Right atrium auricular region (tissue), 2 donors: ENCODE data around the gene HCFC2. TPM values are rescaled to one million over a fixed set of nuclear protein-coding genes. Genes with fewer than 3 reads are reported as not detected.

Experiments
- DNase-seq: peaks from one replicate; pipeline ENCODE4 v3.0.0-alpha.2; 2019; ENCODE audit warnings: low spot score
- H3K27ac ChIP-seq, 2 donors: fragments of 200-600 bp; sonication (generic); 1 replicate in 1 of 2; 2 replicates in 1 of 2; pipeline ENCODE4 v1.5.1; 2016 to 2019
- H3K27me3 ChIP-seq, 2 donors: fragments of 200-600 bp; sonication (generic); one replicate each; pipeline versions ENCODE4 v1.5.1 to v1.6.0; 2017 to 2019
- H3K36me3 ChIP-seq: fragments of 200-600 bp; sonication (generic); one replicate; pipeline ENCODE4 v1.5.1; 2016
- H3K4me1 ChIP-seq, 2 donors: fragments of 200-600 bp; sonication (generic); one replicate each; pipeline versions ENCODE4 v1.5.1 to v1.6.0; 2017 to 2019
- H3K4me3 ChIP-seq, 2 donors: fragments of 200-600 bp; sonication (generic); 1 replicate in 1 of 2; 2 replicates in 1 of 2; pipeline ENCODE4 v1.5.1; 2017 to 2019; ENCODE audit warnings: mild to moderate bottlenecking in 1 of 2, moderate library complexity in 1 of 2
- H3K9me3 ChIP-seq, 2 donors: fragments of 200-600 bp; sonication (generic); one replicate each; pipeline ENCODE4 v1.5.1; 2019
- CTCF ChIP-seq, 2 donors: fragments of 200-600 bp; sonication (generic); IDR thresholded peaks; one replicate each; pipeline ENCODE4 v1.5.1; 2019; ENCODE audit warnings: antibody characterized with exemption in 2 of 2
- total RNA-seq, 2 donors: library from RNA; depleted of rRNA; stranded (reverse); fragments of >200 nt; gene quantifications; one replicate each; pipeline ENCODE4 v1.1.0, GENCODE V29; 2016

The HCFC2 gene
- total RNA-seq, 2 donors from 2014 or later: 6.4 to 8.1 TPM

GRCh38 chr12:104048162-104048561 is 16.2 kb upstream of the HCFC2 start:
- H3K4me1 ChIP-seq: peaks cover 0 to 32% of the 10 kb centered on the region in 2 donors
- no peak overlapping the region for H3K27ac ChIP-seq
- H3K36me3 ChIP-seq: no peaks in the 10 kb centered on the region
- no peaks in the 10 kb centered on the region for H3K9me3 ChIP-seq
- no peak for DNase-seq
- H3K27me3 ChIP-seq: no peaks in the 10 kb centered on the region
- no peak for TF ChIP-seq CTCF (IDR thresholded peaks at IDR 0.05)
- H3K4me3 ChIP-seq: peak overlapping the region in 1 of 2 donors; percentile 53

- no peak overlapping the region for H3K27ac ChIP-seq
- DNase-seq: no peak
- H3K4me1 ChIP-seq: peaks cover 0 to 32% of the 10 kb centered on the region in 2 donors
These were observed 15.5 kb upstream of the HCFC2 start for GRCh38 chr12:104048811-104049210.

GRCh38 chr12:104049278-104049902 is 14.9 kb upstream of the HCFC2 start:
- H3K4me1 ChIP-seq: peaks cover 0 to 32% of the 10 kb centered on the region in 2 donors
- no peaks in the 10 kb centered on the region for H3K36me3 ChIP-seq
- H3K27me3 ChIP-seq: no peaks in the 10 kb centered on the region
- H3K4me3 ChIP-seq: peak overlapping the region; percentile 35 to 53
- no peaks in the 10 kb centered on the region for H3K9me3 ChIP-seq
- TF ChIP-seq CTCF (IDR thresholded peaks at IDR 0.05): no peak
- H3K27ac ChIP-seq: peak overlapping the region; percentile 48 to 58
- no peak for DNase-seq

More at GRCh38 chr12:104048811-104049210, 15.5 kb upstream of the HCFC2 start:
- H3K9me3 ChIP-seq: no peaks in the 10 kb centered on the region
- no peak for TF ChIP-seq CTCF (IDR thresholded peaks at IDR 0.05)
- H3K4me3 ChIP-seq: peak overlapping the region in 1 of 2 donors; percentile 53
- no peaks in the 10 kb centered on the region for H3K27me3 ChIP-seq
- no peaks in the 10 kb centered on the region for H3K36me3 ChIP-seq

DNA sequence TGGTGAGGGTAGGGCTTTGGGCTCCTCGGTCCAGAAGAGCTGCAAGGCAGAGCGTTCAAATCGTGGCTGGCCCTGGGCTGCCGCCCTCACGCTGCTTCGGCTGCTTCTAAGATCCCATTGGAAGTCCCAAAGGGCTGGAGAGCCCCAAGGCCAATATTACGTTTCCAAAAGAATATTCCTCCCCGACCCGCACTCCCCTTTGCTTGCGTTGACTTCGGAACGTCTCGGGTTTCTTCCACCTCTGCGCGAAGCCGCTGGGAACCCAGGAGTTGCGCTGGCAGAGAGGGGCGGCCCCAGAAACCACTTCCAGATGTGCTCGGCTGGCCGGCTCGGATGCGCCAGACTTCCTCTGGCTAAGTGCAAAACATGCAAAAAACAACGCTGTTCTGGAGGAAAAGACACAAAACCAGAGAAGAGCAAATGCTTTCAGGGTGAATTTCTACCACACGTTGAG is 14.4 kb upstream of the HCFC2 start, which contains the start of gene GLT8D2:
Gene GLT8D2, minus strand, starts transcription at position 285 of the 454 bp plus-strand sequence. CDS start 30,539 bp downstream, outside the sequence.
- H3K27ac ChIP-seq: peak within 1 kb of the TSS; percentile 48 to 58
- H3K4me1 ChIP-seq: peaks cover 0 to 31% of the 10 kb centered on the region in 2 donors
- TF ChIP-seq CTCF (IDR thresholded peaks at IDR 0.05): no peak
- H3K9me3 ChIP-seq: no peaks in the 10 kb centered on the region
- no peaks in the 10 kb centered on the region for H3K27me3 ChIP-seq
- peak within 1 kb of the TSS; percentile 35 to 53 for H3K4me3 ChIP-seq
- no peaks in the 10 kb centered on the region for H3K36me3 ChIP-seq
- DNase-seq: peak; percentile 65

- H3K9me3 ChIP-seq: no peaks in the 10 kb centered on the region
- H3K4me1 ChIP-seq: peaks cover 0 to 30% of the 10 kb centered on the region in 2 donors
- no peak for TF ChIP-seq CTCF (IDR thresholded peaks at IDR 0.05)
- no peak for DNase-seq
- H3K36me3 ChIP-seq: no peaks in the 10 kb centered on the region
- H3K4me3 ChIP-seq: peak overlapping the region; percentile 35 to 53
- peak overlapping the region; percentile 48 to 58 for H3K27ac ChIP-seq
- H3K27me3 ChIP-seq: no peaks in the 10 kb centered on the region
These were observed 13.9 kb upstream of the HCFC2 start for GRCh38 chr12:104050436-104050835.
